Measurements from ENCODE around the gene PKNOX2.

Gene PKNOX2, protein sequence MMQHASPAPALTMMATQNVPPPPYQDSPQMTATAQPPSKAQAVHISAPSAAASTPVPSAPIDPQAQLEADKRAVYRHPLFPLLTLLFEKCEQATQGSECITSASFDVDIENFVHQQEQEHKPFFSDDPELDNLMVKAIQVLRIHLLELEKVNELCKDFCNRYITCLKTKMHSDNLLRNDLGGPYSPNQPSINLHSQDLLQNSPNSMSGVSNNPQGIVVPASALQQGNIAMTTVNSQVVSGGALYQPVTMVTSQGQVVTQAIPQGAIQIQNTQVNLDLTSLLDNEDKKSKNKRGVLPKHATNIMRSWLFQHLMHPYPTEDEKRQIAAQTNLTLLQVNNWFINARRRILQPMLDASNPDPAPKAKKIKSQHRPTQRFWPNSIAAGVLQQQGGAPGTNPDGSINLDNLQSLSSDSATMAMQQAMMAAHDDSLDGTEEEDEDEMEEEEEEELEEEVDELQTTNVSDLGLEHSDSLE

DNA sequence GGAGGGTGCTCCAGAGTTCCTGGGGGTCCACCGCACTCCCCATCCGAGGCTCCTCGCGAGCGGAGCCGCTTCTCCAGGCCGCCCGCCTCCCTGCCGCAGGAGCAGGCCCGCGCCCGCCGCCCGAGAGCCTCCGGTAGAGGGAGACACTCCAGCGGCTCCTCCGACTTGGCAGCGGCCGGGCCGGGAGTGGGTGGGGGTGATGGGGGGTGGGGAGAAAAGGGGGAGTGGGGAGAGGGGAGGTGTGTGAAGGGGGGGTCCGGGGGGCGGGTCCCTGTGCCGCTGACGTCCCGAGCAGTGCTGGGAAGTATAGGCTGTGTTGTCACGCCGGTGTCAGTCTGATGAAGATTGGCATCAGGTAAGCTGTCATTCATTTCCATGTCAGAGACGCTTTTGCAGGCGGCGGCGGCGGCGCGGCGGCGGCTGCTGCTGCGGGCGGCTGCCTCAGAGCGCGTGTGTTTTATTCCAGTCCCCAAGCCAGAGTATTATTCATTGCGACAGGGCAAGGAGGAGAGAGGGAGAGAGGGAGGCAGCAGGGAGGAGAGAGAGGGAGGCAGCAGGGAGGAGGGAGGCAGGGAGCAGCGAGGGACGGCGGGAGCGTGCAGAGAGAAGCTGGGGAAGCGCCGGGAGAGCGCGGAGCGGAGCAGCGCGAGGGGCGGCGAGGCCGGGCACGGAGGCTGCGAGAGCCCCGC is at the start of gene PKNOX2:
Gene PKNOX2, plus strand, starts transcription at position 330 of the 689 bp plus-strand sequence. CDS start 186,555 bp downstream, outside the sequence.
- Histone ChIP-seq H3K27ac (no peak within 1 kb of the TSS), H3K4me3 (peak within 1 kb of the TSS; percentile 69), H3K27me3 (peaks cover 96% of the 10 kb centered on the region), H3K9ac (0 out of 2 replicates have a peak within 1 kb of the TSS, but pooled peaks have one; percentile 17), H3K9me3 (no peaks in the 10 kb centered on the region), H3K4me1 (peaks cover 17% of the 10 kb centered on the region), H3K36me3 (no peaks in the 10 kb centered on the region), H4K20me1 (peaks cover 40% of the 10 kb centered on the region), H3K4me2 (peak within 1 kb of the TSS; percentile 98)
- TF ChIP-seq Cebpa-rat (IDR thresholded peaks at IDR 0.05) = no peak

DNA sequence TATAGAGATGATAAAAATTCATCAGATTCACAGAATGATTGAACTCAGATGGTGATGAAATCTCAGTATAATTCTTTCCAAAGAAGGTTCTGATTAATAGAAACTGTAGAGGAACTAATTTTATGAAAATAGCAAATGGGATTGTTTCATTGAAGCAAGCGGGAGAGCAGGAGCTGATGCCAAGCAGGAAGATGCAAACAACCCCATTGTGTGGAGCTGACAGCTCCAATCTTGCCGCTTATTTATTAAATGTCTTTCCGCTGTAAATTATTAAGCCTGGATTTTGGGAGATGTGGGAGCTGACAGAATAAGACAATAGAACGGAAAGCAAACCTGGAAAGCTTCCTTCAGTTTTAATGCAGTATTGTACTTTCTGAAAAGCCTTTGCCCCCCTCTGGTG is 47.1 kb upstream of the PKNOX2 start:
- Histone ChIP-seq H3K27me3 (no peaks in the 10 kb centered on the region), H3K9me3 (0 out of 2 replicates have a peak, but pooled peaks cover 4% of the 10 kb centered on the region), H3K4me2 (no peak overlapping the region), H3K27ac (no peak overlapping the region), H3K4me3 (no peak overlapping the region), H3K36me3 (no peaks in the 10 kb centered on the region), H3K4me1 (no peaks in the 10 kb centered on the region), H4K20me1 (no peaks in the 10 kb centered on the region), H3K9ac (no peak overlapping the region)
- no peak for TF ChIP-seq Cebpa-rat (IDR thresholded peaks at IDR 0.05)

DNA sequence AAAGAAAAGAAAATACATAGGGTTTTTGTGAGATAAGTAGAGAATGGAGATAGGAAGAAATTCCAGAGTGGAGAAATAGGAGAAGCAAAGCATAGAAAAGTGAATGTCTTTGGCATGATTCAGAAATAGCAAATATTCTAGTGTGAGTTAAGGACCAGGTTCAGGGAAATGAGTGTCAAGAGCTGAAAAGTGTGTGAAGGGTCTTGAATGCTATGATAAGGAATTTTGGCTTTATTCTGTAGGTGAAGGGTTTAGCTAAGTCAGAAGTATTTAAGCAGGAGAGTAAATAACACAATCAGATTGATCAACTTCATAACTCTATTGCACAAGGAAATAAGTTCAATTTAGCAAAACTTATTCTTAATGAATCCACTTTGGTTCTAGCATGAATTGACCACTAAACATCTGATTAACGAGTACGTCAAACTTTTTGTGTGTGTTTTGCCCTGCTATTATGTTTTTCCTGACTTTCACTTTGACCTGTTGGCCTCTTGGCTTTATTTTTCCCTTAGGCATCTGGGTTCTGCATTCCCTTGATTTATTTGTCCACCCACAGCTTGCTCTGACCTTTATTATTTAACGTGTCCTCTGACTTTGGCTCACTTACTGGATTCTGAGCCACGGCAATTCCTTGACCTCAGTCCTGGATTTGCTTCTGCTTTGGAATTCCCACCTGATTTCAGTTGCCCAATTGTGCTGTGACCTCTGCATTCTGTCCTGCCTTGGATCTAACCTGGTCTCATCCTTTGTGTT is 41.2 kb upstream of the PKNOX2 start:
- Histone ChIP-seq H3K4me3 (no peak overlapping the region), H3K27ac (no peak overlapping the region), H3K36me3 (no peaks in the 10 kb centered on the region), H3K4me2 (no peak overlapping the region), H3K4me1 (no peaks in the 10 kb centered on the region), H3K9me3 (no peaks in the 10 kb centered on the region), H3K9ac (no peak overlapping the region), H3K27me3 (no peaks in the 10 kb centered on the region), H4K20me1 (no peaks in the 10 kb centered on the region)
- TF ChIP-seq Cebpa-rat (IDR thresholded peaks at IDR 0.05) = no peak

DNA sequence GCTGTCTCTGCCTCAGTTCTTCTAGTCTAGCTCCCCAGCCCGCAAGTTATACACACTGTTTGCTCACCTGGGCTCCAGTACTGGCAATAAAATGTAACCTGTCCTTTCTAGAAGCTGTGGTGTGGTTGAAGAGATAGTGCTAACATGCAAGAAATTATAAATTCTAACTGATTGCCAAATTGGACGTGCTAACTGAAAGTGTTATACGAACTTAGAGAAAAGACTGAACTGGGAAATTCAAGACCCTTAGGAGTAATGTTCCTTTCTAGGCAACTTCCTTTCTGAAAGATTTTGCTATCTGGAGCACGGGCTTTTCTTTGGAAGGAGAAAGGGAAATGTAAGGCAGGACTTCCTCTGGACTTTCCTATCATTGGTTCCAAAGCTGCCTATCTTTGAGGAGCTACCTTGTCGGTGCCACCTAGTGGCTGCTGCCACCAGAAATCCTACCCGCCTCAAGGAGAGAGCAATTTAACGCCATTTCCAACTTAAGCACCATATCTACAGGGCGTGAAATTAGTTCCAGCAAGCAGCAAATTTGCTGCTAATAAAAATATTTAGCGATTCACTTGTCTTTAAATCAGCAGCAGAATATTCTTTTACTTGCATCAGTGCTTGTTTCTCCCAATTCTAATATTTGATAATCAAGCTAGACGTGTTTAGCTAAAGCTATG is 40.5 kb upstream of the PKNOX2 start:
- no peaks in the 10 kb centered on the region for H3K4me1 ChIP-seq
- H3K36me3 ChIP-seq = no peaks in the 10 kb centered on the region
- H3K9me3 ChIP-seq = no peaks in the 10 kb centered on the region
- H3K27ac ChIP-seq = no peak overlapping the region
- no peaks in the 10 kb centered on the region for H4K20me1 ChIP-seq
- H3K27me3 ChIP-seq = no peaks in the 10 kb centered on the region
- no peak for TF ChIP-seq Cebpa-rat (IDR thresholded peaks at IDR 0.05)
- no peak overlapping the region for H3K9ac ChIP-seq
- no peak overlapping the region for H3K4me3 ChIP-seq
- H3K4me2 ChIP-seq = no peak overlapping the region

DNA sequence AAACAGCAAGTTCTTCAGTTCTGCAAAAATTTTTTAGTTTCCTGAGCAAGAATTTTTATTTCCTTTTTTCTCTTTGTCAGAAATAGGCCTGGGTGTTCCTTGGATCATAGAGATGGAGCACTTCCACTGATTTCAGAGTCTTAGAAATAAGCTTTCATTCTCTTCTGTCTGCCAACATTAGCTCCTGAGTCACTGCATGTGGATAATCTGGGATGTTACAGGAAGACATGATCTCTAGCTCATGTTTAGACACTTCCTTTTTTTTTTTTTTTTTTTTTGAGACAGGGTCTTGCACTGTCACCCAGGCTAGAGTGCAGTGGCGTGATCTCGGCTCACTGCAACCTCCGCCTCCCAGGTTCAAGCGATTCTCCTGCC is 39.9 kb upstream of the PKNOX2 start:
- Histone ChIP-seq H3K9me3 (no peaks in the 10 kb centered on the region), H3K36me3 (no peaks in the 10 kb centered on the region), H3K27me3 (no peaks in the 10 kb centered on the region), H3K4me3 (no peak overlapping the region), H3K4me1 (no peaks in the 10 kb centered on the region), H3K9ac (no peak overlapping the region), H3K27ac (no peak overlapping the region), H4K20me1 (no peaks in the 10 kb centered on the region), H3K4me2 (no peak overlapping the region)
- no peak for TF ChIP-seq Cebpa-rat (IDR thresholded peaks at IDR 0.05)

DNA sequence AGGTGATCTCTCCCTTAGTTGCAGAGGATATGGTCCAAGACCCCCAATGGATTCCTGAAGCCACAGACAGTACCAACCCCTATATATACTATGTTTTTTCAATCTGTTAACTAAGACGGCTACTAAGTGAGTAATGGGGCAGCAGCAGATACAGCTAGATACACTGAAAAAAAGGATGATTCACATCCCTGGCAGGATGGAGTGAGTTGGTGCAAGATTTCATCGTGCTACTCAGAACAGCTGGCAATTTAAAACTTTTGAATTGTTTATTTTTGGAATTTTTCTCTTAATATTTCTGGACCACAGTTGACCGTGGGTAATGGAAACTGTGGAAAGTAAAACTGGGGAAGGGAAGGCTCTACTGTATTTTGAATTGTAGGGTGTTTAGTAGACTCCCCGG is 36.1 kb upstream of the PKNOX2 start:
- H3K27me3 ChIP-seq = no peaks in the 10 kb centered on the region
- no peaks in the 10 kb centered on the region for H4K20me1 ChIP-seq
- no peak overlapping the region for H3K27ac ChIP-seq
- H3K4me2 ChIP-seq = no peak overlapping the region
- H3K36me3 ChIP-seq = no peaks in the 10 kb centered on the region
- no peak for TF ChIP-seq Cebpa-rat (IDR thresholded peaks at IDR 0.05)
- no peaks in the 10 kb centered on the region for H3K4me1 ChIP-seq
- no peak overlapping the region for H3K9ac ChIP-seq
- no peak overlapping the region for H3K4me3 ChIP-seq
- no peaks in the 10 kb centered on the region for H3K9me3 ChIP-seq

DNA sequence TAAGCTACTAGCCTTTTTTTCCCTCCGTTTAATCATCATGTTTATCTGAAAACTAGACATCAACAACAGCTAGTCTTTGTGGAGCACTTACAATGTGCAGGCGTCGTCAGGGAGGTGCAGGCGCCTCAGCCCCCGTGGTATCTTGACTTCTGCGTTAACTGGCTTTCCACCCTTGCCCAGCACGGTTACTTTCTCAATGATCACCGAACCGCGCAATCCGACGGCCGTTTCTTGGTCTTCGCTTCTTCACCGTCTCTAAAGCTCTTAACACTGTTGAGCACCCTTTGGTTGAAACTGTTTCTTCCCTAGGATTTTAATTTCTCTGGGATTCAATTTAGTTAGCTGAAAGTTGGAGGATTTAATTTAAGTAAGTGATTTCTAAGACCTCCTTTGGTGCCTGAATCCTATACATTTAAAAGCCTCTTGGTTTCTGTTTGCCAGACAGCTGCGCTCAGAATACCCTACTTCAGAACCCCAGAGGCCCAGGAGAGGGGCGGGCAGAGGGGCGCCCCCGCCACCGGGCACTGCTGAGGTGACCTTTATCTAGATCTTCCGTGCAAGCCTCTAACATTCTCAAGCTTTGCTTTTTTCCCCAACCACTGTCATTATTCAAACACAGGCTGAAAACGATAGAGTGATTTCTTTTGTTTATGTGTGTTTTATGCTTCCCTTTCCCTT is 35.1 kb upstream of the PKNOX2 start:
- TF ChIP-seq Cebpa-rat (IDR thresholded peaks at IDR 0.05) = no peak
- no peaks in the 10 kb centered on the region for H4K20me1 ChIP-seq
- H3K27me3 ChIP-seq = no peaks in the 10 kb centered on the region
- no peak overlapping the region for H3K27ac ChIP-seq
- H3K9me3 ChIP-seq = no peaks in the 10 kb centered on the region
- no peak overlapping the region for H3K4me3 ChIP-seq
- H3K36me3 ChIP-seq = no peaks in the 10 kb centered on the region
- H3K4me2 ChIP-seq = no peak overlapping the region
- H3K4me1 ChIP-seq = no peaks in the 10 kb centered on the region
- no peak overlapping the region for H3K9ac ChIP-seq

DNA sequence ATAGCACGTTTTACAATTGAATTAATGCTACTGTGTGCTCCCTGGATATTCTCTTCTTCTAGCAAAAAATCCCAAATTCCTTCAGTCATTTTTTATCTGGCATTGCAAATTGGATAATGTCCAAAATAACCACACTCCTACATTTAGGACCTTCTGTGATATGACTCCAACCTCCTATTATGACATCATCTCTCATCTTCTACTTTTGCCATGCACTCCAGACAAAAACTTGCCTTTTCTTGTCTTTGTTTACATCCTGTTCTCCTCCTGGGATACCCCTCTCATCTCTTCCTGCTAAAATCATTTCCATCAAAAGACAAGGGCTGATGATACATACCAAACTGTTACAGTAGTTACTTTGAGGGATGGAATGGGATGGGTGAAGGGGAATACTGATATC is 32.5 kb upstream of the PKNOX2 start:
- H3K4me2 ChIP-seq = no peak overlapping the region
- no peak overlapping the region for H3K9ac ChIP-seq
- TF ChIP-seq Cebpa-rat (IDR thresholded peaks at IDR 0.05) = no peak
- no peaks in the 10 kb centered on the region for H4K20me1 ChIP-seq
- no peaks in the 10 kb centered on the region for H3K27me3 ChIP-seq
- no peaks in the 10 kb centered on the region for H3K9me3 ChIP-seq
- no peak overlapping the region for H3K27ac ChIP-seq
- no peaks in the 10 kb centered on the region for H3K36me3 ChIP-seq
- no peak overlapping the region for H3K4me3 ChIP-seq
- no peaks in the 10 kb centered on the region for H3K4me1 ChIP-seq

DNA sequence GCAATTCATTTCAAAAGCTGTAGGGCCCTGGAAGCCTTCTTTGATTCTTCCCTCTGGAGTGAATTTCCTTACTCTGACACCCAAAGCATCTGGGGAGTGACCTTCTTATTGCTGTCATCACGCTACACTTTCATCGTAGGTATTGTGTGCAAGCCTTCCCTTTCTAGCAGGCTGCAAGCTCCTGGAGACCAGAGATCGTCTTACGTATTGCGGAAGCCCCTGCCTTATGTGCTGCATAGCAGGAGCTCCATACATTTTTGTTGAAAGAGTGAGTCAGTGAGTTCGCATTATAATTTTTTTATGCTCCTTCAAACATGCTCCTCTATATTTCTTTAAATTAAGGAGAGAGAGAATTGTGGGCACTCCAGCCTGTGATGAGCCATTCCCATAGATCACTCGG is 32.0 kb upstream of the PKNOX2 start:
- Histone ChIP-seq H3K4me1 (no peaks in the 10 kb centered on the region), H3K4me3 (no peak overlapping the region), H4K20me1 (no peaks in the 10 kb centered on the region), H3K9me3 (no peaks in the 10 kb centered on the region), H3K27me3 (no peaks in the 10 kb centered on the region), H3K9ac (no peak overlapping the region), H3K36me3 (no peaks in the 10 kb centered on the region), H3K4me2 (no peak overlapping the region), H3K27ac (no peak overlapping the region)
- no peak for TF ChIP-seq Cebpa-rat (IDR thresholded peaks at IDR 0.05)

Data from BLaER1 (cell line).